NCI-H2107 (cell line): ENCODE data around the gene SLC13A1.

Experiments used
- DNase-seq: peaks from one replicate; lab custom pipeline; 2025; lab: John Stamatoyannopoulos, UW

The SLC13A1 gene

DNA sequence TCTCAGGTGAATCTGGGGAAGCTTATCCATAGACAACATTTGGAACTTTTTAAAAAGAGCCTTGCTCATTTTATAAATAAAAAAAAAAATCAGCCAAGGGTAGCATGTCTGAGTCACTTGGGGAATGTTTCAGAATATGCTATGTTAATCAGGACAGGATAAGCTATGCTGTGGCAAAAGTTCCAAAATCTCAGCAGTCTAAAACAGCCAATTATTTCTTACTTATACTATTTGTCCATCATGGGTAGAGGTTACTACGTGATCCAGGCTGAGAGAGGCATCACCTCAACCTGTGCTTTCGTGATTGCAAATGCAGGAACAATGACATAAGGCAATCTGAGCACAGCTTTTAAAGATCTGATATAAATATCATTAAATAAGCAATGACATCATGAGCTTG lies 6.5 kb downstream of the SLC13A1 start:
- no peak for DNase-seq

DNA sequence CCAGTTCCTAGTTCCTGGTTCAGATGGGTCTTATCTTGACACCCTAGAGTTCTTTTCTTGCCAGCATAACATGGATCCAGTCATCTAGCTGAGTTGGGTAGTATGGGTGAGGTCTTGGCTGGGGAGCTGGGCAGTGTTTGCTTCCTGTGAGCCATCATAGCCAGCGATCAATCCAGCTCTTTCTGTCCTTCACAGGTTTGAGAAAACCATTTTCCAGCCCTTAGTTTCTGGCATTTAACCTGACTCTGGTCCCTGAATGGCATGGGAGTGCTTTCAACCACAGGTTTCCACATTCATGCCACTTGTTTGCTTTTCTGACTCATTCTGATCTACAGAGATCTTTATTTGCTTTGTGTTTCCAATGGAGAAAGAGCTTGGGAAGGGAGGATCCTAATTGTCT lies 8.6 kb downstream of the SLC13A1 start:
- DNase-seq = no peak

DNA sequence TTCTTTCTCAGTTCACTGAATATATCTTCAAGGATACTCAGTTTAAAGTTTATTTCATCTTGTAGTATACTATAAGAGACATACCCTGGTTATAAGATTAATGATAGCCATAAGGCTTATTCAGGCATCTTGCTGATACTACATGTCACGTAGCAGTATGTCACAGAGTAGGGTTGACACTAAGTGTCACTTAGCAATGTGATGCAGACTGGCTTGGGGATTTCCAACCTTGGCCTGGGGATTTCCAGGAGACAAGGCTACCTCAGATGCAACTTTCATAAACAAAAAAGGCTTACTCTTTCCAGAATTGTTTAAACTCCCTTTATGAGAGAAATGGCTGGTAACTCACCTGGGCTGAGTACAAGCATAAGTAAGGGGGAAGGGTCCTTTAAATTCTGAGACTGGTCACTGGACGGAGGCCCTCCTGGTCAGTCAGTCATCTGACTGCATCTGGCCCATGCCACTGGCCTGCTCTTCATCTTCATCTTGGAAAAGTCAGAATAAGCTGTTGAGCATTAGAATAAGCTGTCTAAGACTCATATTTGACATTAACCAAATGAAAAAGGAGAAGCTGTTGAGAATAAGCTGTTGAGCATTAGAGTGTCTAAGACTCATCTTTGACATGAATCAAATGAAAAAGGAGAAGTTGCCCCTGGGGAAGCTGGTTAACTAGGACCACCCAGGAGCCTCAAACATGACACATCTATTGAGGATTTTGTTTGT lies 9.5 kb downstream of the SLC13A1 start:
- no peak for DNase-seq

DNA sequence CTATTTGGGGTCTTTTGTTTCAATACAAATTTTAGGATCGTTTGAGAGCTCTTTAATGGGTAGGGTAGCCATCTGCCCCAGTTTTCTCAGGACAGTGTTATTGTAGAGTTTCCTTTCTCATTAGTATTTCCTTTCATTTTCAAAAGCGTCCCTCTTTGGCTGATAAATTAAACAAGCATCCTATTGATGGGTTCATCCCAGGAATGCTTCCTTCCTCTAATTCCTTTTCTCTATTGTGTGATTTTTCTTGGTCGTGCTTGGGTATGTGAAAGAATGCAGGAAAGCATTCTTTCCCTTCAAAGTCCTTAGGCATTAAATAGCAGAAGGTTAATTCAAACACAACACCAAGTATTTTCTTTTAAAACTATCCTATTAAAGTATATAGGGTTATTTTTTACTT lies 14.0 kb downstream of the SLC13A1 start:
- no peak for DNase-seq

DNA sequence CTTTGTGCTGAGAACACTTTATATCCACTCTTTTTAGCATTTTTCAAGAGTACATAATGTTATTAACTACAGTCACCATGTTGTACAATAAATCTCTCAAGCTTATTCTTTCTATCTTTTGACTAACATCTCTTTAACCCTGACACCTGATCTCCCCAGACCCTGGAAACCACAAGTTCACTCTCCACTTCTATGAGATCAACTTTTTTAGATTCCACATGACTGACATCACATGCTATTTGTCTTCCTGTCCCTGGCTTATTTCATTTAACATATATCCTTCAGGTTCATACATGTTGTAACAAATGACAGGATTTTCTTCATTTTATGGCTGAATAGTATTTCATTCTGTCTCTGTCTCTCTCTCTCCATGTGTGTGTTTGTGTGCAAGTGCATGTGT lies 15.5 kb downstream of the SLC13A1 start:
- no peak for DNase-seq

DNA sequence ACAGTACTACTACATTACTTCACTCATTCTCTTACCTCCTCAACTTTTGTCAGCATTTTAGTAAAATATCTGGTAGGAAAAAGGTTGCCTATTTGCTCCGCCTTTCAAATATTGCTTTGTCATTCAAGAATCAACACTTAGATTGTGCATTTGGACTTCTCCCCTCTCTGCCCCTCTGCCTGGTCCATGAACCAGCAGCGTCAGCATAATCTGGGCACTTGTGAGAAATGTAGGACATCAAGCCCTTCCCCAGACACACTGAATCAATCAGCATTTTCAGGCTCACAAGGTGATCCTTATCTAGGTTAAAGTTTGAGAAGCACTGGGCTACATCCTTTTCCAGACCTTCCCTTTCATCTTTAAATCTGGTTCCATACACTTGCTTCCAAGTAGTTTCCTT lies 16.3 kb downstream of the SLC13A1 start:
- DNase-seq = no peak

DNA sequence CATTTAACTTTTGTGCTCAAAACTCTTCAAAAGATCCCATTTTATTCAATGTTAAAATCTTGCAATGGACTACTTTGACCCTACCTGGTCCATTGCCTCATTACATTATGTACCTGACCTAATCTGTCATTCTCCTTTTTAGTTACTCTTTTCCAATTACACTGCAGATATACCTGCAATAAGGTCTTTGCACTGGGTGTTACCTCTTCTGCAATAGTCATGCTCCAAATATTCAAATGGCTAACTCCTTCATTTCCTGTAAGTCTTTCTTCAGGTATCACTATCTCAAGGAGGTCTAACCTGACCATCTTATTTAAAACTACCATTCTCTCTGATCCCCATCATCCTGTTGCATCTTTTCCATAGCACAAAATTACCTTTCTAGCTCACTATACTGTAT lies 22.3 kb downstream of the SLC13A1 start:
- DNase-seq = no peak

DNA sequence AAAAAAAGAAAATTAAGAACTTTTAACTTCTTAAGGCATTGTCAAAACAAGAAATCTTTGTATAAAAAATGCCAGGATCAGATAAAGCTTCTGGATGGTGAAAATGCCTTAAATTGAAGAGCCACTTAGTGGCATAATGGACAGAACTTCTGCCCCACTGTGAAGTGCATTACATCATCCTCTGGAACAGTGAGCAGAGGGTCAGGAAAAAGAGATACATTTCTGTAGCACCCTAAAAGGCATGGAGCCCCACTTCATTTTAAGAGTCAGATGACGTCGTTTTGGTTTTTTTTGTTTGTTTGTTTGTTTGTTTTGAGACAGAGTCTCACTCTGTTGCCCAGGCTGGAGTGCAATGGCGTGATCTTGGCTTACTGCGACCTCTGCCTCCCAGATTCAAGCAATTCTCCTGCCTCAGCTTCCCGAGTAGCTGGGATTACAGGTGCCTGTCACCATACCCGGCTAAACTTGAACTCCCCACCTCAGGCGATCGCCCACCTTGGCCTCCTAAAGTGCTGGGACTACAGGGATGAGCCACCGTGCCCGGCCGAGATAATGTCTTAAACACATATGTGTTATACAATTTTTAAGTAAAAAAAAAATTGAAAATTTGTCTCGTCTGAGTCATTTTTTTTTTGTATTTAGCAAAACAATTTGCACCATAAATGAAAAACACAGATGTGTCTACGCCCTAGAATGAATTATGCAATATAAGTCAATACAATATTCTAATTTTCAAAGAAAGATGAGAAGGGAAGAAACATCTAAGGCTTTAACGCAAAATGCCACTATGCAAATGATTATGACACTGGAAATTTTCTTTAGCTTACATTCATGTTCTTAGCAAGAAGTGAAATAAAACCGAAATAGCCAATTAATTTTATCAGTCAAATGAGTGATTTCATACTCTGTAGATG lies 29.2 kb downstream of the SLC13A1 start:
- DNase-seq = no peak

DNA sequence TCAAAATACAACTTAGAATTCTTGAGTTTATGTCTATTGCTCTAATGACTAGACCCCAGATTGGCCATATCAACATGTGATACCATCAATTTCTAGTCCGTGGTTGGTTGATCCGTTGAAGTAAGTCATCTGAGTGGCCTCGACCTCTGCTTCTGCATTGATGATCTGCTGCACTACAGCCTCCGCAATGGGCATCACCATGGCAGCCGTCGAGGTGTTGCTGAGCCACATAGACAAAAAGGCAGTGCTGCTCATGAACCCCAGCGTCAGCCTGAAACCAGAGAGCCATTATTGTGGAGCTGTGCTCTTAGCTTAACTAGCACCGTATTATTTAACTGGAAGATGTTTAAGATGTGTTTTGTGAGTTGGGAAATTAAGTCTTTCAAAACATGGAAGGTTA lies 30.7 kb downstream of the SLC13A1 start:
- no peak for DNase-seq

DNA sequence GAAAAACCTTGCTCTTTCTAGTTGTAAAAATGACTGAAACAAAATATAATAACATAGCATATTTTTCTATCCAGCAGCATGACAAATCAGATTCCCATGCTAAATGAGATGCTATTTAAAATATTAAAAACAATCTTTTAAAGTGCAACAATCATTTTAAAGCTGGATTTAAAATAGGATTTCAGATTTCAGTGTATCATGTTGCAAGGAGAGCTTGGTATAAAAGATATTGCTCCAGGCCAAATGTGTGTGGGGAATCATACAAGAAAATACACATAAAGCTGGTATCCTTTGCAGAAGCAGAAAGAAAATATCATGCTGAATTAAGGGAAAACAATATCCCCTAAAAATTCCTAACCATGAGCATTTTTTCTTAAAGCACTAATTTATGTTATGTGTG lies 42.2 kb downstream of the SLC13A1 start:
- no peak for DNase-seq

DNA sequence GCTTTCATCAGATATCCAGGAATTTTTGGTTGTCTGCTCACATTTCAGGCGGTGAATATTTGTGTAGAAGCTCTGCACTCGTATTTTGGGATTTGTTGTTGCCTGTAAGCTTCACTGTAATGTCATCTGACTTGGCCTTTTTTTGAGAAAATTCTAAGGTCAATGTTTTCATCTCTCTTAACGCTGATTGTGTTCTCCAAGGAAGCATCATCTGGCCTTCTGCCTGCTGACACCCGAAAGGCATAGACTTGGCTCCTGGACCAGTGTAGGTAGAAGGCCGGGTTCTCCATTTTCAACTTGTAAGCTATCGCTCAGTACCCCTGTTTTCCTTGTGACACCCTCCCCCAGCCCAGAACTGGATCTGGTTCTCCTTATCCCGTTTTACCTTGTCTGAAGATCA lies 44.2 kb downstream of the SLC13A1 start:
- DNase-seq = no peak

DNA sequence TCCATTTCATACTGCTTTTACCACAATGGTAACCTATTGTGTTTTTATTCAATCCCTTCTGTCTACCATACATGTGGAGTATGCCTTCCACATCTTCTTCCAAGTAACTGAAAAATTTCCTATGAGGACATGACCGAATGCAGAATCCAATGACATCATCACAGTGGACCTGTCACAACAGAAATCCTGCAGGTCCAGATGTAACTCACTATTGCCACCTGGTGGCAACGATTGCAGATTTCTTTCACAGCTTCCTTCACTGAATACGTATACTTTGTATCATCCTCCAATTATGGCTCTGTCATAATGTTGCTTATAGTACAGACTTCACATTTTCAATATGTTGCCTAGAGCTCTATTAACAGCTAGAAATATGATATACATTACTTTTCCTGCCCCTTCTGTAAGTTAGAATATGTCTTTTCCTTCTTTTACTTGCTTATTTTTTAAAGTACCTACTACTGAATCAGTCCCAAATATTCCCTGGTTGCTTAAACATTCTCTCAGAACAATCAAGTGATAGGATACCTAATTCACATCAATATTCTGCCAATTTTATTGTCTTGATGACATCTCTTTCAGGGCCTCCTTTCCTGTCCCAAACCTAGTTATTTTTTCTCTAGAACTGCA lies 45.4 kb downstream of the SLC13A1 start:
- DNase-seq = peak; percentile 69

DNA sequence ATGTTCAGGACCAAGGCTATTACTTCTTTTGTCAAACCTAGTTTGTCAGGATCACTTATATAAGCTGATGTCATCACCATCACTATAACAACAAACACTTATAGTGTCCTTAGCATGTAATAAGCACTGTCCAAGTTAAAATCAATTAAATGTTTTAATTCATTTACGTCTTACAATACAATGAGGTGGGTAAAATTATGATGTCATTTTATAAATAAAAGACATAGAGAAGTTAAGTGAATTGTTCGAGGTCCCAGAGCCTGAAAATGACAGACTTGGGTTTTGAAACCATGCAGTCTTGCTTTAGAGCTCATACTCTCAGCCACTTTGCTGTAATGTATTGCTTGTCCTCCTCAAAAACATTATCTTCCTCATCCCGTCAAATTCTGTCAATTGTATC lies 48.3 kb downstream of the SLC13A1 start:
- DNase-seq = no peak

DNA sequence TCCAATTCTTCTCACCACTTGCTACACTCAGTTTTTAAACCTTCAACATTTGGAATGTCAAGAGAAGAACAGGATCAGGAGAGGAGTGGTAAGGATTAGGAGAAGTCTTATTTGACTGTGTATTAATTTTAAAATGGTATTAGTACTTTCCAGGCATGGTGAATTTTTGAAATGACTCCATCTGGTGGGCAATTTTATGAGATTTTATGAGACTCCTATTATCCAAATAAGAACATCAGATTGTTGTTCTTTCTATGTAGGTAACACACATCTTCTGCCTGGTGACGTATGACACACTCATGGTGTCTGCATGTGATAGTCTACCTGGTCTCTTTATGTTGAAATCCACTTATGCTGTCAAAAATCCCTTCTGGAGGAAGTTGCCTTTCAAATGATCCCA lies 51.0 kb downstream of the SLC13A1 start:
- DNase-seq = no peak

DNA sequence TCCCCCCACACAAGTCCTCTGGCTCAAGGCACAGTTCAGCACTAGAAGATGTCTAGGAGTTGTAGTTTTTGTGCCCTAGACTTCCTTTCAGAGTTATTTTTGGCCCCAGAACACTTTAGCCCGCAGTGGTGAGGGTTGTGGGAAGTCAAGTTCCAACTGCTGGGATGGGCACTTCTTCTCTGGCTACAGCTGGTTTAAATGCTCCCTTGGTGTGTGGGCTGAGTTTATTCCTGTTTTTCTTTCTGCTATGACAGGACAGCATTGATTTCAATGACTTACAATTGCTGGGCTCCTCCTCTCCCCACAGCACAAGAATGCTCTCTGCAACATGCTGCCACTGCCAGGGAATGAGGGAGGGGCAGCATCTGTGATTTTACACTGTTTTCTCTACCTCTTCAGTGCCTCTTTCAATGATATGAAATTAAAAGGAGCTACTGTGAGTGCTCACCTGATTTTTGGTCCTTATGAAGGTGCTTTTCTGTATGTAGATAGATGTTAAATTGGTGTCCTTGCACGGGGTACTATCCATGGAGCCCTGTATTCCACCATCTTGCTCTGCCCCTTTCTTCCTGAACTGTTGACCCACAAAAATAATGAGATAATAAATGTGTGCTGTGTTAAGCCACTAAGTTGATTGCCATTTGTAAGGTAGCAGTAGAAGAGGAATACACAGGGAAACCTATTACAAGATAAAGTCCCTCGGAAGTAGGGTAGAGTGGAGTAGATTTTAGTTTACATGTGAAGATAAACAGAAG lies 56.3 kb downstream of the SLC13A1 start:
- no peak for DNase-seq

DNA sequence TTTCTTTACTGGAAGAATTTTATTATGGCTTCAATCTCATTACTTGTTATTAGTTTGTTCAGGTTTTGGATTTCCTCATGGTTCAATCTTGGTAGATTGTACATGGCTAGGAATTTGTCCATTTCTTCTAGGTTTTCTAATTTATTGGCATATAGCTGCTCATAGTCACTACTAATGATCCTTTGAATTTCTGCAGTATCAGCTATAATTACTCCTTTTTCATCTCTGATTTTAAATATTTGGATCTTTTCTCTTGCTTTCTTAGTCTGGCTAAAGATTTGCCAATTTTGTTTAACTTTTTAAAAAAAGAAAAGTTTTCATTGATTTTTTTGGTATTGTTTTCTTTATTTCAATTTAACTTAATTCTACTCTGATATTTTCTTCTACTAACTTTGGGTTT lies 59.2 kb downstream of the SLC13A1 start:
- no peak for DNase-seq

DNA sequence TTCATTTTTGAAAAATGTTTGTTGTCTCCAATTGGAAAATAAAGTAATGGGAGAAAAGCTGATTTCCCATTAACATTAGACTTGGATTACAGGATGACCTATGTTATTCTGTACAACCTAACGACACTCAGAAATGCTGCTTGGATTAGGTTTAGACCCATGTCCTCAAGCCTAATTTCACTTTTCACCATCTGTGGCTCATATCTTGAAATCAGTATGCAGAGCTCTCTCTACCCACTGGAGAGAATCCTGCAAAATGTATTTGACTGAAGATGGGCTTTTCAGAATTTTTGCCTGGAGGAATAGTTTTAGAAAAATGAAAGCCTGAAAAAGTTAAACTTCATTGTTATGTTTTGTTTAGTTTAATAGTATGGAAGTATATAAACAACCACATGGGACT lies 63.8 kb downstream of the SLC13A1 start:
- no peak for DNase-seq

DNA sequence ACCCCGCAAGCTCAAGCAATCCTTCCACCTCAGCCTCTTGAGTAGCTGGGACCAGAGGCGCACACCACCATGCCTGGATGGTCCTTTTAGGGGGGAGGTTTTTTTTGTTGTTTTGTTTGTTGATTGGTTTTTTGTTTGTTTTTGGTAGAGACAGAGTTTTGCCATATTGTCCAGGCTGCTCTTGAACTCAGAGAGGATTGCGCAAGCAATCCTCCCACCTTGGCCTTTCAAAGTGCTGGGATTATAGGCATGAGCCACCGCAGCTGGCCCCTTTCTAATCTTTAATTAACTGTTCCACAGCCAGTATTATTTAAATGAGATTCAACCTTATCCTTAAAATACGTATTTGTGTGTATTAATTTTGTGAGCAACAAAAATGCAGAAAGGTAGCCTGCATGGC lies 65.8 kb downstream of the SLC13A1 start:
- no peak for DNase-seq

DNA sequence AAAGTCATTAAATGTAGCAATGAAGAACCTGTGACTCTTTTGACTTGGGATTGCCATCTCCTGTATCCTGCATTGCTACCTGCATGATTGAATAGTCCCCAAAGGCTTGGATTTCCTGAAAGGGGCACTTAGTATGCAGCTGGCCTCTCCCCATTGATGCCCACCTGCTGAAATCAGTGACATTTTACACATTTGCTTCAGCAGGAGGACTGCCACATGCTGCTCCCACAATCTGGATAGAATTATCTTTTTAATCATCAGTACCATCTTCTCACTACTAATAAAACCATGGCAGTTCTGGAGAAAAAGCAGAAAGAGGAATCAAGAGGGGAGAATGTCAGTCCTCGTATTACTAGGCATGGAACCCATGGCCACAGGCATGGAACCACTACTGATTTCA lies 67.8 kb downstream of the SLC13A1 start:
- DNase-seq = no peak

DNA sequence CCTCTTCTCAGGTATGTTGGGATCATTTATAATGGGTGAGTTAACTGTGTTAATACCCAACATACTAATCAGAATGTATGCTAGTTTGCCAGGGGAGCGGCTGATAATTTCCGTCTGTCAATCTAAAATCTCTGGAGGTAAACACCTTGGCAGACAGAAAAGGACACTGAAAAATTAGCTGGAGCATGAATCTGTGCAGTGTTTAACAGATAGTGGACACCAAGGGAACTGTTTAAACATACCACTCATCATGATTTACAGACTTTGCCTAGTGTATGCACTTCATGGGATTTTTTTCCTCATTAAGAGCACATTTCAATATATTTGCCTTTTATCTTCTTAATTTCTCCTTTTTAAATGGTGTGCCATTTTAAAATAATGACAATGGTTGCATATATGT lies 68.2 kb downstream of the SLC13A1 start:
- no peak for DNase-seq

DNA sequence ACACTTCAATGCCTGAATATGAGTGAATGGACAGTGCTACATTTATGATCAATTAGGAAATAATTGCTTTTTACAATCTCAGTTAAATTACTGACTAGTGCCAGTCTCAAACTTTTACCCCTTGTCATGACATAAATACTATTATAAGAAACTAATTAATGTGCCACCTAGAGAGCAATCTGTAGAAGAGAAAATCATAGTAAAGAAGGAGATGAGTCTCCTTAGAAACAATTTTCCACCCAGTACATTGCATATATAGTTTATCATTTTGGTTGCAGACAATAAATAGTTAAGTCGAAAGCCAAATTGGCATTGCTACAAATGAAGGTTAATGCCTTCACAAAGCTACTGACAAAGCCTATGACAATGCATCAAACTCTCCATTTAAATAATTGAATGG lies 68.6 kb downstream of the SLC13A1 start:
- DNase-seq = no peak

DNA sequence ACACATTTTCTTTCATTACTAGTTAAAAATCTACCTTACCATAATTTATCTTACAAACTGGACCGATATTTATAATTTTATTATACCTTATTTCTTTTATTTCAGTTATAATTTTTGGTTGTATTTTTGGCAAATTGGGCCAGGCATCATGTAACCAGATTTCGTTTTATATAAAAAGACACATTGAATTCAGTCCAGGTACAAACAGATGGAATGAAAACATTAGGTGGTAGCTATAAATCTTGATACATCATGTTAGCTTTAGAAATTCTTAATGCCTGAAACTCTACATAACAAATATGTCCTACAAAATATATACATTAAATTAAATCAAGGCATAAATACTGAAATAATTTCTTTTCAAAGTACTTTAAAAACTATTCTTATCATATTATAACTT lies 73.1 kb downstream of the SLC13A1 start:
- no peak for DNase-seq
